ENCODE results near the gene EFNB3. TPM values are rescaled to one million over a fixed set of nuclear protein-coding genes. Genes with fewer than 3 reads are reported as not detected.

The EFNB3 gene
- total RNA-seq, 1 experiment from 2014 or later = 10.0 TPM

DNA sequence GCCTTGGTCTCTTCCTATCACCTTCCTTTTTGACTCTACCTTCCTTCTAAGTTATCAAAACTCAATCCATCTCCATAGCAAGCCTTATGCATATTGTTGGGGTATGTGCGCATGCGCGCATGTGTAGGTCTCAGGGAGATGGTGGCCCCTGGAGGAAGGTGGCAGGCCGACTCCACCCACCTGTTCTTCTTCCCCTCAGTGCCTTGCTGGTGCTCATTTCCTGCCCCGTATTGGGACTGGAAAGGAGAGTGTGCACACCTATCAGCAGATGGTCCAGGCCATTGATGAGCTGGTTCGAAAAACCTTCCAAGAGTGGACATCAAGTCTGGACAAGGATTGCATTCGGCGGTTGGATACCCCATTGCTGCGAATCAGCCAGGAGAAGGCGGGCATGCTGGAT is 37.7 kb downstream of the EFNB3 start:
- no TSS peak for BruUV-seq (replicated peaks)
- POLR2A ChIA-PET (ENCODE audit: low non-redundant PET) = no interaction called here
- intact Hi-C loops (cut with micrococcal nuclease; ENCODE audit: unreplicated experiment) = loop anchor here (2.0 to 5.0 kb wide), 4 partner anchors 108 to 315 kb away; no protein-coding TSS in a partner anchor

DNA sequence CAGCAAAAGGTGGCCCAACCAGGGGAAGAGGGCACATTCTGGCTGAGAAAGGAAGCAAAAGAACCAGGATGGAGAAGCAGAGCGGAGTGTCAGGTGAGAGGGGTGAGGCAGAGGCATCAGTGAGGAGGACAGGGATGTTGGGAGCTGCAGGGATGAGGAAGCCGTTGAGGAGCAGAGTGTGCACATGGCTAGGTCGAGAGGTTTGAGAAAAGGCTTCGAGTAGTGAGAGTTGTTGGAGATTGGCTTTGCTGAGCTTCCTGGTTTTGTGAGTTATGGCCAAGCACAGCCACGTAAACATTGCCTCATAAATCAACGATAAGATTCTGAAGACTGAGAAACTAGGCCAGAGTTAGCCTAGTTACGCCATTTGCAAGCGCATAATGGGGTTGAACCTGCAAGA is 39.4 kb downstream of the EFNB3 start:
- H3K4me1 ChIP-seq (ENCODE audit: insufficient read depth, low read length, poor library complexity, severe bottlenecking) = peaks cover 8% of the 10 kb centered on the region
- H3K27ac ChIP-seq (ENCODE audit: low read depth, low read length, poor library complexity, severe bottlenecking) = no peak overlapping the region
- ChIA-PET POLR2A (ENCODE audit: low non-redundant PET) (no interaction called here), CTCF (interaction anchor here (0.9 to 2.2 kb wide), 8 partner anchors 14 to 313 kb away, joined by 3 to 22 read pairs (median 7); no protein-coding TSS in a partner anchor)
- H3K27me3 ChIP-seq (replicated peaks; ENCODE audit: insufficient read depth, low read depth, low read length, poor library complexity) = peaks cover 3% of the 10 kb centered on the region
- intact Hi-C loops (cut with micrococcal nuclease; ENCODE audit: unreplicated experiment) = loop anchor here (5.0 kb wide), 2 partner anchors 243 to 313 kb away; no protein-coding TSS in a partner anchor
- BruUV-seq (replicated peaks) = no TSS peak
- no peak for TF ChIP-seq EZH2 (IDR thresholded peaks at IDR 0.05; ENCODE audit: borderline replicate concordance, low read depth, low read length, poor library complexity, severe bottlenecking)
- TF ChIP-seq, protein P1, sequence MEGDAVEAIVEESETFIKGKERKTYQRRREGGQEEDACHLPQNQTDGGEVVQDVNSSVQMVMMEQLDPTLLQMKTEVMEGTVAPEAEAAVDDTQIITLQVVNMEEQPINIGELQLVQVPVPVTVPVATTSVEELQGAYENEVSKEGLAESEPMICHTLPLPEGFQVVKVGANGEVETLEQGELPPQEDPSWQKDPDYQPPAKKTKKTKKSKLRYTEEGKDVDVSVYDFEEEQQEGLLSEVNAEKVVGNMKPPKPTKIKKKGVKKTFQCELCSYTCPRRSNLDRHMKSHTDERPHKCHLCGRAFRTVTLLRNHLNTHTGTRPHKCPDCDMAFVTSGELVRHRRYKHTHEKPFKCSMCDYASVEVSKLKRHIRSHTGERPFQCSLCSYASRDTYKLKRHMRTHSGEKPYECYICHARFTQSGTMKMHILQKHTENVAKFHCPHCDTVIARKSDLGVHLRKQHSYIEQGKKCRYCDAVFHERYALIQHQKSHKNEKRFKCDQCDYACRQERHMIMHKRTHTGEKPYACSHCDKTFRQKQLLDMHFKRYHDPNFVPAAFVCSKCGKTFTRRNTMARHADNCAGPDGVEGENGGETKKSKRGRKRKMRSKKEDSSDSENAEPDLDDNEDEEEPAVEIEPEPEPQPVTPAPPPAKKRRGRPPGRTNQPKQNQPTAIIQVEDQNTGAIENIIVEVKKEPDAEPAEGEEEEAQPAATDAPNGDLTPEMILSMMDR (conservative IDR thresholded peaks at IDR 0.05; ENCODE audit: low read depth, low read length) = no peak
- no peaks in the 10 kb centered on the region for H3K9me3 ChIP-seq (ENCODE audit: low read depth, low read length, poor library complexity, severe bottlenecking)
- H3K4me3 ChIP-seq (ENCODE audit: low read depth, low read length, poor library complexity, severe bottlenecking) = no peak overlapping the region
- no peak for DNase-seq (ENCODE audit: low spot score)
- H3K36me3 ChIP-seq (ENCODE audit: insufficient read depth, low read length, poor library complexity, severe bottlenecking) = no peaks in the 10 kb centered on the region

More for the DNA sequence above, 37.7 kb downstream of the EFNB3 start:
- Histone ChIP-seq H3K27ac (ENCODE audit: low read depth, low read length, poor library complexity, severe bottlenecking) (no peak overlapping the region), H3K27me3 (replicated peaks; ENCODE audit: insufficient read depth, low read depth, low read length, poor library complexity) (peaks cover 8% of the 10 kb centered on the region), H3K36me3 (ENCODE audit: insufficient read depth, low read length, poor library complexity, severe bottlenecking) (no peaks in the 10 kb centered on the region), H3K4me1 (ENCODE audit: insufficient read depth, low read length, poor library complexity, severe bottlenecking) (peaks cover 8% of the 10 kb centered on the region), H3K9me3 (ENCODE audit: low read depth, low read length, poor library complexity, severe bottlenecking) (no peaks in the 10 kb centered on the region), H3K4me3 (ENCODE audit: low read depth, low read length, poor library complexity, severe bottlenecking) (no peak overlapping the region)
- no peak for DNase-seq (ENCODE audit: low spot score)
- TF ChIP-seq, protein P1 (conservative IDR thresholded peaks at IDR 0.05; ENCODE audit: low read depth, low read length) = no peak
- TF ChIP-seq EZH2 (IDR thresholded peaks at IDR 0.05; ENCODE audit: borderline replicate concordance, low read depth, low read length, poor library complexity, severe bottlenecking) = no peak
- CTCF ChIA-PET = interaction anchor here (0.6 to 2.2 kb wide), 3 partner anchors 40 to 247 kb away, joined by 7 to 17 read pairs (median 12); no protein-coding TSS in a partner anchor

DNA sequence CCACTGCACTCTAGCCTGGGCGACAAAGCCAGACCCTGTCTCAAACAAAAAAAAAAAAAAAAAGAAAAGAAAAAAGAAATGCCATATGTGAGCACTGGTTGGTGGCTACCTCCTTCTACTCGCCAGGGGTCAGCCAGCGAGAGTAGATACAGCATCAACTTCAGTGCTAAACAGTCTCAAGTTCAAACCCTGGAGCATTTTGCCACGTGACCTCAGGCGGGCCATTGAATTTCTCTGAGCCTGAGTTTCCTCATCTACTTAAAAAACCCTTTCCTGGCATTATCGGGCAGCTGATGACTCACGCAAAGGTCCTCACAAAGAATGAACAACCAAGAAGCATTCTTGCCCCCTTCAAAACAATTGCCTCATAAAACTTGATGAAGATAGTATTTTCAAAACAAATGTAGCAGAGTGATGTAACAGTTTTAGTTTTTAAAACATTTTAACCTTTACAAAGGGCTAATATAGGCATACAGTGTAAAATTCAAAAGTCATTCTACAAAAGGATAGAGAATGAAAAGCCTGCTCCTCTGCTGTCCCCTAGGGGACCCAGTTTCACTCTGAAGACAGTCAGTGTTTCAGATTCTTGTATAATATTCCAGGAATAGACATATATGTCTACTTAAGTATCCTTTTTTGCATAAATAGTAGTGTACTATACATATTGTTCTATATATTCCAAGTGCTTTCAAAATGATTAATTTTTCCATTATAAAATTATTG is 40.9 kb downstream of the EFNB3 start:
- ChIA-PET POLR2A (ENCODE audit: low non-redundant PET) (no interaction called here), CTCF (interaction anchor here (1.0 to 1.1 kb wide), 2 partner anchors 79 to 295 kb away, joined by 3 to 6 read pairs; no protein-coding TSS in a partner anchor)
- Histone ChIP-seq H3K27me3 (replicated peaks; ENCODE audit: insufficient read depth, low read depth, low read length, poor library complexity) (no peaks in the 10 kb centered on the region), H3K4me1 (ENCODE audit: insufficient read depth, low read length, poor library complexity, severe bottlenecking) (peaks cover 5% of the 10 kb centered on the region), H3K27ac (ENCODE audit: low read depth, low read length, poor library complexity, severe bottlenecking) (no peak overlapping the region), H3K4me3 (ENCODE audit: low read depth, low read length, poor library complexity, severe bottlenecking) (no peak overlapping the region), H3K9me3 (ENCODE audit: low read depth, low read length, poor library complexity, severe bottlenecking) (peaks cover 4% of the 10 kb centered on the region), H3K36me3 (ENCODE audit: insufficient read depth, low read length, poor library complexity, severe bottlenecking) (no peaks in the 10 kb centered on the region)
- peak; percentile 82 for DNase-seq (ENCODE audit: low spot score)
- no TSS peak for BruUV-seq (replicated peaks)
- TF ChIP-seq, protein P1 (conservative IDR thresholded peaks at IDR 0.05; ENCODE audit: low read depth, low read length) = no peak; the same call in 1 of the 2 replicates
- no peak for TF ChIP-seq EZH2 (IDR thresholded peaks at IDR 0.05; ENCODE audit: borderline replicate concordance, low read depth, low read length, poor library complexity, severe bottlenecking)
- intact Hi-C loops (cut with micrococcal nuclease; ENCODE audit: unreplicated experiment) = no loop called here

Measured in A673 (cell line).